Loucy (cell line): ENCODE data around the gene AHI1.

Experiments
- CTCF ChIP-seq: fragments of 200-600 bp; sonication (generic); conservative IDR thresholded peaks from 2 replicates; pipeline ENCODE4 v1.5.1; 2014; ENCODE audit warnings: mild to moderate bottlenecking, antibody characterized with exemption, low read length
- EZH2phosphoT487 ChIP-seq: fragments of 200-600 bp; IDR thresholded peaks from 2 replicates; pipeline ENCODE4 v1.6.1; 2018; ENCODE audit warnings: antibody characterized with exemption, mild to moderate bottlenecking, moderate library complexity, borderline replicate concordance

DNA sequence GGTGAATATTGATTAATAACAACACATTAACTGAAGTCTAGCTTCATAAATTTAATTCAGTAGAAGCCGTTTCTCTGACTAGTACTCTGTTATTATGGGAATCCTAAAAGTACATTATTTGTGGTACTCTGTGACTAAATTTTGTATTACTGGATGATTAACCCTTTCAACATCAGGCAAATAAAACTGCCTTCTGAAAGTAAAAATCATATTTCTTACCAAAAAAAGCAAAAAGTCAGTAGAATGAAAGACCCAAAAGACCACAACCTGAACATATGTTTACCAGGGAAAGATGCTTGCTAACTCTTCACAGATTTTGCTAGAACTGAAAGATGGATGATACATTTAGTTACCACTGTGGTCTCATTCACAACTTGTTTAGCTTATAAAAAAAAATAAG, 73.2 kb downstream of the AHI1 start:
- TF ChIP-seq CTCF, result no peak
- no peak for TF ChIP-seq EZH2phosphoT487
